ENCODE data around the gene BCL2. TPM values are rescaled to one million over a fixed set of nuclear protein-coding genes. Genes with fewer than 3 reads are reported as not detected.

The BCL2 gene
- total RNA-seq, 1 donor from 2014 or later: 2.3 TPM

DNA sequence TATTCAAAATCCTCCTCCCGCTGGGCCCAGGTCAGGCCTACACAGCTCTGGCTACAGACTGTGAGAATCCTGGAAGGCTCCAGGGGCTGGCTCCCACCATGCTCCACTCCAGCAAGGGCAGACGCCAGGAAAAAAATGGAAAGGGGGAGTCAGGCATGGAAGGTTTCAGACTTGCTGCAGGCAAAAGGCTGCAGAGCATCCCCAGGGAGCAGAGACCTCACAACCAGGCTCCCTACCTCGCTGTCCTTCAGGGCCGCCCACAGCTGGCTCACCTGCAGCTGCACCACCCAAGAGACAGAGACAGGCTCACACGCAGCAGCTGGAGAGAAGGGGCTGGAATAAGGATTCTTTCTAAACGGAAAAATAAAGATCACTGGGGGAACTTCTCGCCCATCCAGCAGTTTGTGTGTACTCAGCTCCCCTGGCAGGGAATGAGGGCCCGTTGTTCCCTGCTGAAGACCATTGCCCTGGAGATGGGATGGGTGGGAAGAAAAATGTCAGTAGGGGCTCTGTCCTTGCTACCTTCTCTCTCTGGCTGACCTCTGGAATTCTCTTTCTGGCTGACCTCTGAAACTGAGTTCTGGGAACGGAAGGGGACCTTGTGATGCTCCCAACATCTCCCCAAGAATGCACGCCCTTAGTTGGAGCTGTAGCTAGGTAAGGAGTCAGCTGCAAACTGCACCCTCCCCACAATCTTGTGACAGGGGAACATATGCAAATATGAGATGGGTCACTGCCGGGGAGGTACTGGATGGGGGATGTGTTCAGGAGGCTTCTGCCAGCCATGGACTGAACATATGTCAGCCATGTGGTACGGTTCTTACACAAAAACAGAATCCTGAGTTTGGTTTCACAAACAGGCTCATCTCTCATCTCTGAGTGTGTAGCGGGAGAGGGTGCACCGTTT lies 34.5 kb downstream of the BCL2 start:
- peak; percentile 67 for ATAC-seq

DNA sequence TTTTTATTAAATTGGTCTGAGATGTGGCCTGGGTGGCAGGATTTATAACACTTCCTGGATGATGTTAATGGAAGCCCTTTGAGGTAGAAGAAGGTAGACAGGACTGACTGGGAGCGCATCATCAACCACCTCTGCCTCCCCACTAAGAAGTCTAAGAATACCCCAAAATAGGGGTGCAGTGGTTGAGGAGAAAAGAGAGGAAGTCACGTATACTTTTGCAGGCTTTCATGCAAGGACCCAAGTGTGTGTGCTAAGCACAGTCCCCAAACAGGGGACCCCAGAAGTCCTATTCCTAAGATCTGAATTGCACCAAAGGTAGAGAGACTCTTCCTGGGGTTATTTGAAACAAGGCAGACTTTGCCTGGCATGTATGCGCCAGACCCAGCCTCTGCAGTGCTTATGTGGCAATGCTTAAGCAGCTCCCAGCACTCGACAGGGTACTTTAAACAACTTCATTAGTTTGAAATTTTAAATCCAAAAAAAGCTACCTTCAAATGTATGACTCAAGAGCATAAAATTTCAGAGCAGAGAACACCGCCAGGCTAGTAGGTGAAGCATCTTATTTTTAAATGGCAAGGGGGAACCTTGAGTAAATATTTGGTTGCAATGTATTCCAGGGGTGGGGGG lies 35.3 kb downstream of the BCL2 start:
- ATAC-seq: no peak

DNA sequence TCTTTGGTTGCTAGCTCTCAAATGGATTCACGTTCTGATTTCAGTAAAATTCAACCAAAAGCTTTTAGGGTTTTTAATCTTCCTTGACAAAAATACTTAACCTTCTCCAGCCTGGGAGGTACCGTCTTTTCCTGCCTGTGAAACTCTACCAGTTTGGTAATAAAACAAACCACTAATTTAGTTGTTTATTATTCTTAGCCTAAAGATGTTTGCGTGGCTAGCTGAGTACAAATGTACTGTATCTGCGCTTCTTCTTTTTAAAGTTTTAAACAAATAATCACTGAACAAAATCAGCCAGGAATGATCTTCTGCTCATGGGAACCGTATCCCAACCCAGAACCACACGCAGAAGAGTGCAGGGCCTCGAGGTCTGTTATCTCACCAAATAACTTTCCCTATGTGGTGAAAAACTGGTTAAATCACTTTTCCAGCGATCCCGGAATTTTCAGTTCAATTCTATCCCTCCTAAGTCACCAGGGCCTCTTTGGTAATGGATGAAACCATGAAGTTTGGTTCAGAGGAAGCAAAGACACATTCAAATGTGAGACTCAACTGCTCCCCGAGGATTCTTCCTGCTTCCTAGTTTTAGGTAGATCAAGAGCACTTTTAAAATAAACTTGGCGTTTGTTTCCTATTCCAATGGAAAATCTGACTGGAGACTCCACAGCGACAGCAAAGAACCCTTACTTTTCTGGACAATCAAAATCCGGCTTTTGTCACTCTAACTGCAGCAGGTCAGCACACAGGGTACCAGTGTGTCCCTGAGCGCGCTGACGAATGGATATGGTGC lies 36.1 kb downstream of the BCL2 start:
- ATAC-seq: no peak

DNA sequence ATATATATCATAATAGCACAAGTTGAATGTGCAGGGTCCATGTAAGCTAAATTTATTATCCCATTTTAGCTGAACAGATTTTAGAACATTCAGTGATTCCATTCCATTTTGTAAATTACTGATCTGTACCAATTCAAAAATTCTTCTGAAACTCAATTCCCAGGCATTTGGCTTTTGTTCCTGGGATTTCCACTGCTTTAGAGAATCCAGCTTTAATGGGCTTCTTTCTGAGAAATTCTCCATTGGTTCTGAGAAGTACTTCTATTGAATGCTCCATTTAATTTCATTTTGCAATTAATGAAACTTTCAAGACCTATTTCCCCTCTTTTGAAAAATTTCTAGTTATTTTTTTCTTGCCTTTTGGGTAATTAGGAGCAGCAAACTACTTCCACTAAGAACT lies 36.8 kb downstream of the BCL2 start:
- no peak for ATAC-seq

DNA sequence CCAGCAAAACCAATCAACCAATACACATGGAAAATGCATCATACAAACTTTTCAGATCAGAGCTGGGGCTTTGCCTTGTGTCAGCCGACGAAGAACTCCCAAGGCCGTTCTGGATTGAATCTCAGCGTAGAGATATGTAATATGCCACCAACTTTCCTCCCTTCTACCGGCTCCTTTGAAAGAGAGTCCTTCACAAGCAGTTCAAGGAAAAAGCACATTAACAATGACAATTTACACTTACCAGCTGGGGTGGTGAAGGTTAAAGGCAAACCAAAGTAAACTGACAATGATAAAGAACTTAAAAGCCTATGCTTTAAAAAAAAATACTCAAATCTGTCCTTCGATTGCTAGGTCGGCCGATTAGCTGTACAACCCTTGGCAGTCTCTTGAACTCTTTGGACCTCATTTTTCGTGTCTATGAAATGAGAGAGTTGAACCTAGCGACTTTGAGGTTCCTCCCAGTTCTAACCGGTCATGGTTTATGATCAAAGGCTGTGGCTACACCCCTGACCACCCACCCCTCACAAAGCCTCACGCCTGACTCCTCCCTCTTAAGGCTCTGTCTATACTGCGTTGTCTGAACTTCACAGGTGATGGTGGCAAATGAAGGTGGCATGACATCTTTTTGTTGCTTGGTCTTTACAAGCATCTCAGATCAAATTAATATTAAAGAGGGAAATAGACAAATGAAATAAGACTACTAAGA lies 46.2 kb downstream of the BCL2 start:
- ATAC-seq: no peak

DNA sequence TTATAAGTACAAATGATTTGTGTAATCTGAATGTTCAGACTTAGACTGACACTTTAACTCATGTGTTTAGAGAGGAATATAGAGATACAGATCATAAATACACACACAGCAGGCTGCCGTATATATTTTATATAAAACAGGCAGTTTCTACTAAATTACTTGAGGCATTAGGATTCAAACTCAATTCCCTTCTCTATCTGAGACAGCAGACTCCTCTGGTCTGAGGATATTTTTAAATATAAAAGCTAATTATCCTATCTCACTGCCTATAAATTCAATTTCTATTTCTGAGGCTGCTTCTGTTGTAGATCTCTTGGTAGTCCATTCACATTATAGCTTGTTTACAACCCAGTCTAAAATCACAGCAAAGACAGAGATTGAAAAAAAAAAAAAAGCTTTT lies 46.9 kb downstream of the BCL2 start:
- no peak for ATAC-seq

DNA sequence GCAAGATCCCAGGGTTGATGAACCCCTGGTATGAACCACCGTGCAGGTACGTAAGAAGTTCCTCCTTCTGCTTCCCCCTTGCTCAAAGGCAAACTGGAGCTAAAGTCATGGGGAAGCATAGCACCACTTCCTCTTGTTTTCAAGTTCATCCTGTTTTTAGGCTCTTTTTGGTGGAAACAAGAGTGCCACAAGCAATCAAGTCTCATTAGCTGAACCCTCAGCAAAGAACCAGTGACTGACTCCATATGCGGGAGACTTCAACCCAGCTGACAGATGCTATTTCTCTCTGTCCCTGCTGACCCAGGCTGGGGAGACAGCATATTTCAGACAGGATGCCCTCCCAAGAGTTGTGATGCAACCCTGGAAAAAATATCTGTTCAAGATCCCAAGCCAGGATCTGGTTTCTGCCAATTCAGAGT lies 47.7 kb downstream of the BCL2 start:
- no peak for ATAC-seq

DNA sequence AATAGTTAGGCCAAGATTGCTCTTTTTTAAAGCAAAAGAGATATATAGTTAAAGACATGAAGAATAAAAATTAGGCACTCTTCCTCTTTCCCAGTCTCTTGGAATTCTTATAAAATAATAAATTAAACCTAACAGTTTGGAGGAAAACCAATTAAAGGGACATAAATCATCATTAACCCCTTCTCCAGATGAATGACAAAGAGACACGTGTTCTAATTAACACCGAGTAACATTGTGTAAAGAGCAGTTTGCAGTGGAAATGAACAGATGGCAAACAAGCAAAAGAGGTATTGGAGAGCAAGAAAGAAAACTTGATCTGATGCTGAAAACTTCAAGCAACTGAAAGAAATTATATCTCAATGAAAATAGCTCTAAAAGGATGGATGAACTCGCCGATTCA lies 48.4 kb downstream of the BCL2 start:
- no peak for ATAC-seq

DNA sequence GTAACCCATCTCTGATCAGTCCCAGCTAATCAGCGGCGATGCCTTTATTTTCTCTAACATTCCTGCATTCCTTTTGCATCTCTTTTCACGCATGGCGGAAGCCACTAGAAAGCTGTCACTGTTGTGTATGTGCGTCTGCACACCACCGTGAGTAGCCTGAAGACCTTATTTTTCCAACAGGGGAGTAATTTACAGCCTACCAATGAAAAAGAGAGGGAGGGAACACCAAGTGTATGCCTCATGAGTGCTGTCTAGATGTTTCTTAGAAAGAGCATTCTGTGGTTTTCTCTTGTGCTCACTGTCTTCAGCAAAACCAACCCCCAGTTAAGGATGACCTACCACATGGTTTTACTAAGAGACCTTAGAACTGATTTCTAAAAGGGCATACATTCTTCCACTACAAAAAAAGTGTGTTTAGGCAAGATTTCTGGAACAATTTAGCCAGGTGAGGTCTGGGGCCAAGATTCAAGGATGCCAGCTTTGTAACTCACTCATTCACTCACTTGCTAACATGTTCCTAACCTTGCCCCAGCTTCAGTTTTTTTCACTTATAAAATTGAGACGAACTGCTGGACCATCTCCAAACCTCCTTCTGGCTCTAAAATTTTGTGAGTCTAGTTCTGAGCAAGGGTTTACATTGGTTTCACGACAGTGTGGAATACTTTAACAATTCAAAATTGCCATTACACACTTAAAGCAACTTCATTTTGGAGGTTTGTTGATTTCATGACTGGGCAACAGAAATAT lies 51.4 kb downstream of the BCL2 start:
- ATAC-seq: no peak

DNA sequence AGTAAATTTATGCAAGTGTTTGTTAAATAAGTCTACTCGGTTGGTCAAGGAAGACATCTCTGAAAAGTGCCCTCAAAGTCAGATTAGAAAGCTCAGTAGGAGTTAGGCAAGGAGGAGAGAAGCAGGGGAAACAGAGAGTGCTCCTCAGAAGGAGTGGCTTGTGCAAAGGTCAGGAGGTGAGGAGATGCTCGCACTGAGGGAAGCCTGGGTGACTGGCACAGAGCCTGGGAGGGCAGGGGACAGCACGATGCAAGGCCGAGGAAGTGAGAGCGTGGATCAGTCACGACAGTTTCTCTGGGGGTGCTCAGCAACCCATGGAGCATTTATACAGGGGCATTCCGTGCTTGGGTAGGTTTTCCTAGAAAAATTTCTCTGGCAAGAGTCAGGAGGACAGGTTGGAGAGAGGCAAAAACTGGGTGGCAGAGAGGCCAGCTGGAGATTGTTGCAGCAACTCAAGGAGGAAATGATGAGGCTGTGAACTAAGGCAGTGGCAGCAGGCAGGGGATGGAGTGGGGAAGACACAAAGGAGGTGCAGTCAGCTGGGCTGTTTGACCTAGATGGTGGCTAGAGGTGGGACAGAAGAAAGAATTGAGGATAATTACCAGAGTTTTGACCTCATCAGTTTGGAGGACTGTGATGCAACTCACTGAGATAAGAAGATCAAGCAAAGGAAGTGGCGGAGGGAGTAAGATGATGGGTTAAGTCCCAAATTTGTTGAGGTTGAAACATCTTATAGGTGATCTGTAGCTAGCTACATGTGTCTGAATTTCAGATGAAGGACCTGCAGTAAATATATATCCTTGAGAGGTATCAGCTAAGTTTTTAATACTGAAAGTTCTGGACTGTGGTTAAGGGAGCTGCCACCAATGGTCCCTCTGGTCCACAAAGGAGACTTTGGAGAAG lies 52.4 kb downstream of the BCL2 start:
- ATAC-seq: no peak

DNA sequence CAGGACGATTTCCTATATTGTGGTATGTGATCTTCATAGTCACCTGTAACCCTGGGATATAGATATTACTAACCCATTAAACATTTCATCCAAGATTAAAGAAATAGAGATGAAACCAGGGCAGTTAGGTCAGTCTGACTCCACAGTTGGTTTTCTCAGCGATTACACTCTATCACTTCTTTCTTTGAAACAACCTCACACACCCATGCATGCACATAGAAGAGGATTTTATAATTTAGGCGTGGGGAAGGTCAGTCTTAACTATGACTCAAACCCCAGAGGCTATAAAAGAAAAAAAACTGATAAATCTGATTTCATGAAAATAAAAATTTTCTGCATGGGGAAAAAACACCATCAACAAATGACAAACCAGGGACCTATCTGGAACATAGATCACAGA lies 54.2 kb downstream of the BCL2 start:
- no peak for ATAC-seq

DNA sequence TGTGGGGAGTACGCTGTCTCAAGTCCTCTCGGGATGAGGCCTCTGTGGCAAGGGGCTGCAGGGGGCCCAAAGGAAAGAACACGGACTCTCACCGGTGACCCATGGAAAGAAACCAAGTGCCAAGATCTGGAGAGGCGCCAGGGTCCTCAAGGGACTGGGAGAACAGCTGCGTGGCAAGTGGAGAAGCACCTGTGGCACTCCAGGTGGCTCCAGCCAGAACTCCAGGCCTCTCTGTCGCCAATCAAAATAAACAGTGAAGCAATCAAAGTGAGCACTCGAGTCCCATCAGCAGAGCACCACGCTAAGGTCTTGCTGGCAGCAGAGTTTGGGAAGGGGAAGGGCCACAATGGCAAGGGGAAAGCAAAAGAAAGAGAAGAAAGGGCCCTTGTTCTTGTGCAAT lies 54.7 kb downstream of the BCL2 start:
- ATAC-seq: no peak

DNA sequence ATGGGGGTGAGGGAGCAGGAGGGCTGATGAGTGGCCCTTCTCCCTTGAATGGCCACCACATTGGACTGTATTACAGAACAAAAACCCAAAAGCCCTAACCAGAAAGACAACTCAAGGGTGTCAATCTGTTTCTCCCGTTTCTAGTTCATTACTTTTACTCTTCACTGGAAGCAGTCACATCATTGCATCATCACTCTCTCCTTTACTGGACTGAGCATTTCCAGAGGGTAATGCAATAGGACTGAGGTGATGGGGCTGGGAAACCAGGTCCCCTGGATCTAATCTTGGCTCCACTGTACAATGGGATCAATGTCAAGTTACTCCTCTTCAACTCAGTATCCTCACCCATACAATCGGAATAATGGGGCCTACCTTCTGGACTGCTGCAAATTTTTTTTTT lies 56.1 kb downstream of the BCL2 start:
- no peak for ATAC-seq

DNA sequence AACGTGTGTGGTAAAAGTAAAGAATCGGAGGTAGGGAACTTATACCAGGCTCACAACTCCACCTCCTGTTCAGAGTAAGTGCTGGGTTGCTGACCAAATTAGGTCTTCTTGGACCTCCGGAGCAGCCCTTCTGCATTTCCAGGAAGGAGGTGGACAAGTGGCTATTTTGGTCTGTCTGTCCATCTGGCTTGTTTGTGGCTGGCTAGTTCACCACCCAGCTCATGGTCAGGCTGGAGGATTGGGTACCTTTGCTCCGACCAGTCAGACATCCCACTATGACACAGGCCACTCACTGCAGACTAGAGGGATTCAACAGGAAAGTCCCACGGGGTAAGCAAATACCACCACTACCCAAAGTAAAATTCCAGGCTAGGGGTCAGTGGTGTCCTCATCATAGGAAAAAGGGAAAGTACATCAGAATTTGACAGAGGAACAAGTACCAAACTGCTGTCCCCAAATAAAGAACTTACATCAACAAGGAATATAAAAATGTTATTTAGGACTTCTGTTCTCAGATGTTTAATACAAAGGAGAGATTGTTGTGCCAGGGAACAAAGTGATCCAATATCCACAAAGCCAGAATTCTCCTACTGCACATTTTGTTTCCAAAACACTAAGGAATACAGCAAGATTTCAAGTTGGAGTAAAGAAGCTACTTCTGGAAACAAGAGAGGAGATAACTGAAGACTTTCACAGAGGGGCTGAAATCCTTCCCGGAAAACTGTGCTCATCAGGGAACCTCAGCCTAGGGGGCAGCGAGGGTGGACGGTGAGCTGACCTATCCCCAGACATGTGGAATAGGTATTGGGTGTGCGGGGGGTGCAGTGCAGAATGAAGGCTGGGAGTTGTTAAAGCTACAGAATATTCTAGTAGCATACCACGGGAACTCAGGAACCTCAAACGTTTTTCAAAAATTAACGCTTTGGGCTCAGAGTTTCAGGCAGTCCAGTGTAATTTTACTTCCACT lies 56.9 kb downstream of the BCL2 start:
- ATAC-seq: no peak

DNA sequence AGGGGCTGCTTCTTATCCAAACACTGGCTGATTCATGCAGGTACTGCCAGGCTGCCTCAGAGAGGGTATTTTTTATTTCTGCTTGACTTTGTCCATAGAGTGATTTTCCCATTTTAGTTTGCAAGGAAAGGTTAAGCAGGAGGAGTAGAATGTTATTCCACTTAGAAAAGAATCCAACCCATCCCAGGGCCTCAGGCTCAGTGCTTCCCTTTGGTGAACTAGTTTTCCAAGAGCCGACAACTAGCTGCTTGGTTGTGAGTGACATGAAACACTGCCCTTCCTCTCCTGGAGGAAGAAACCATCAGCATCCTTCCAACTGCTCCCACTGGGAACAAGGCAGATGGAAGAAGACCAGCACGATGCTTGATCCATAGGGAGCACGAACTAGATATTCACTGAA lies 58.5 kb downstream of the BCL2 start:
- no peak for ATAC-seq

DNA sequence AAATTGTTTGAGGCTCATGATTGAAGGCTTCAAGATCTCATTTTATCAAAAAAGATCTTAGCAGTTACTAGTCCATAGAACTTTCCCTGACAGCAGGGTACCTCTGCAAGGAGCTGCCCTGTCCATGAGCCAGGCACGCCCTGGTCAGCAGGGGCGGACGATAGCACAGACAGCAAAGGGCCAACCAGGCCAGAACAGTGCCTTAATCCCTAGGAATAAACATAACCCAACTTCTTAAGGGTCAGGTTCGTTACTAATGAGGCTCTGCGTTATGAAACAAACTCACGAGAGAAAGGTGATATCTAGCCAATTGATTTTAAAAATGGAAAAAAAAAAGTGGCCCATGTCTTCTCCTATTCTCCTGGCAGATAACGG lies 59.2 kb downstream of the BCL2 start:
- ATAC-seq: no peak

DNA sequence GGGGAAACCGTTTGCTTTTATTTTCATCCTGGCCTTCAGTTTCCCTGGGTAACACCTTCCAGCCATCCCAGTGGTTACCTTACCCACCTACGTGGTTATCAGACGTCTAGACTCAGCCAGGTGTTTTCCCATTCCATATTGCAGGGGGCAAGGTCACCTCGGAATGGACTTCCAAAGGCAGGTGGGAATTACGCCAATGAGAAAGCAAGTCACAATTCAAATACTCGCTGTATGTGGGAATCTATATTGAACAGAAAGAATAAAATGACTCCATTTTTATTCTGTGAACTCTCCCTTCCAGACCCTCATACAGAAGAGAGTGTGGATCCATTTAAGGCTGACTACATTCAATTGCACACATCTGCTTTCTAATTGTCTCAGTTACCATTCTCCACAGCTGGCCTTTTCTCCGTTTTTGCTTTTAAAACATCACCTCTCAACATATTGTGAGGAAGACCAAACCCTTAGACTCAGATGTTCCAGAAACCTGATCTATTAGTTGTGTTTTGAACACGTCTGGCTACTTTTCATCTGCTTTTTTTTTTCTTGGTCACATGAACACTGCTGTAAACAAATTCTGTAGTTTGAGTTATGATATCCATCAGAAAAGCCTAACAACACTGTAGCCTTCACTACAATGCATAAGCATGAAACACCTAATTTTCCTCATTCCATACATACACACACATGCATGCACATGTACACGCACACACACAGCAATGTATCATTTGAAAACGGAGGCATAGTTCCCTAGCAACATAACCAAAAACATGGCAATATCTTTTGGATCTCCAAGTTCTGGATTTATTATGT lies 59.8 kb downstream of the BCL2 start:
- no peak for ATAC-seq

DNA sequence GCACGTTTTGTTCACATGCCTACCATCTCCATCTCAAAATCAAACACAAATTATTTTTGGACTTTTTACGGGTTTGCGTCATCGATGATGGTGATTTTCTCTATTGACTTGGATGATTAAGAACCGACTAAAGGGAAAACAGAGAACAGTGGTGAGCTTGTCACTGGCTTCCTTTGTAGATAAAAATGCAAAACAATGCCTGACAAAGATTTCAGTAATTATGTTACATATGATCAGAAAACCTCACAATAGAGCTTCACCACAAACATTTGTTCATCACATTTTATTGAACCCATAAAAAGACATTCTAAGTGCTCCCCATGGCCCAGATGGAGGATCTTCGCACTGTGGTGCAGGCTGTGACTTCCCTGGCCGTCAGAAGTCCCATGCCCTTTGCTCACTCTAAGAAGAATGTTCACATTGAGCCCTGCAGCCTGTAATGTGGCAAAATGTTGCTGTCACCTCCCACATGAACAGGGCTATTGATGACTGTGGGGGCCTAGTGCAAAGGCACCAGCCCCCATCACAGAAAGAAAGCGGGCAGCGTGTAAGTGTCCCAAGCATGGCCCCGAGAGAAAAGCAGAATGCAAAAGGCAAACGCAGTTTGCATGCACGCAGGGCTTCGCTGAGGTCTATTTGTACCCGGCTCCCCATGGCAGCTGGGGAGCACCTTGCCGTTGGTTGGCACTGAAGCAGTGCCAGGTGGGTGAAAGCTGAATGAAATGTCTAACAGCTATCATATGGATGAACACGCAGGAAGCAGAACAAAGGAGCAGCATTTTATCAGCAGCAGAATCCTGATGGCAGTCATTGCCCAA lies 60.6 kb downstream of the BCL2 start:
- no peak for ATAC-seq
